Measurements from ENCODE around the gene OSBP2. TPM values are rescaled to one million over a fixed set of nuclear protein-coding genes. Genes with fewer than 3 reads are reported as not detected.

The OSBP2 gene
- total RNA-seq, 4 donors from 2014 or later, result 3.7 to 8.7 (median 4.7) TPM

DNA sequence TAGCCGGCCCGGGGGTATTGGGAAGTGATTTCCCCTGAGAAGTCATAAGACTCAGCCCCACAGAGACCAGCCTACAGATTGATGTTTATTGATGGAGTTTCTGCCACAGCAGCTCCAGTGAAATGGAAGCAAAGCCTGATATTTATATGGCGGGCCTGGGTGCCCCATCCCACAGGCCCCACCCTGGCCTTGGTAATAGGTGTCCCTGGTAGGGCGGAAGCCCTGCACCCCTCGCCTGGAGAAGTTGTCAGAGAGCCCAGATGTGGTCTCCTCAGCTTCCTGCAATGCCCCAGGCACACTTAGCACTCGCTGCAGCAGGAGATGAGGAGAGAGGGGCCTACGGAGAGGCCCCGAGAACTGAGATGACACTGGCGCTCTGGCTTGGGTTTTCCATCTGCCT lies 166.5 kb downstream of the OSBP2 start:
- no peaks in the 10 kb centered on the region for H3K4me1 ChIP-seq
- no peak overlapping the region for H3K27ac ChIP-seq
- no peaks in the 10 kb centered on the region for H3K9me3 ChIP-seq
- no peaks in the 10 kb centered on the region for H3K36me3 ChIP-seq
- DNase-seq, result peak in 2 of 3 donors; percentile 22 to 26
- TF ChIP-seq POLR2A (IDR thresholded peaks at IDR 0.05), result no peak
- TF ChIP-seq, protein P1, sequence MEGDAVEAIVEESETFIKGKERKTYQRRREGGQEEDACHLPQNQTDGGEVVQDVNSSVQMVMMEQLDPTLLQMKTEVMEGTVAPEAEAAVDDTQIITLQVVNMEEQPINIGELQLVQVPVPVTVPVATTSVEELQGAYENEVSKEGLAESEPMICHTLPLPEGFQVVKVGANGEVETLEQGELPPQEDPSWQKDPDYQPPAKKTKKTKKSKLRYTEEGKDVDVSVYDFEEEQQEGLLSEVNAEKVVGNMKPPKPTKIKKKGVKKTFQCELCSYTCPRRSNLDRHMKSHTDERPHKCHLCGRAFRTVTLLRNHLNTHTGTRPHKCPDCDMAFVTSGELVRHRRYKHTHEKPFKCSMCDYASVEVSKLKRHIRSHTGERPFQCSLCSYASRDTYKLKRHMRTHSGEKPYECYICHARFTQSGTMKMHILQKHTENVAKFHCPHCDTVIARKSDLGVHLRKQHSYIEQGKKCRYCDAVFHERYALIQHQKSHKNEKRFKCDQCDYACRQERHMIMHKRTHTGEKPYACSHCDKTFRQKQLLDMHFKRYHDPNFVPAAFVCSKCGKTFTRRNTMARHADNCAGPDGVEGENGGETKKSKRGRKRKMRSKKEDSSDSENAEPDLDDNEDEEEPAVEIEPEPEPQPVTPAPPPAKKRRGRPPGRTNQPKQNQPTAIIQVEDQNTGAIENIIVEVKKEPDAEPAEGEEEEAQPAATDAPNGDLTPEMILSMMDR (IDR thresholded peaks at IDR 0.05), result no peak
- H3K27me3 ChIP-seq, result no peaks in the 10 kb centered on the region
- no peak overlapping the region for H3K4me3 ChIP-seq

DNA sequence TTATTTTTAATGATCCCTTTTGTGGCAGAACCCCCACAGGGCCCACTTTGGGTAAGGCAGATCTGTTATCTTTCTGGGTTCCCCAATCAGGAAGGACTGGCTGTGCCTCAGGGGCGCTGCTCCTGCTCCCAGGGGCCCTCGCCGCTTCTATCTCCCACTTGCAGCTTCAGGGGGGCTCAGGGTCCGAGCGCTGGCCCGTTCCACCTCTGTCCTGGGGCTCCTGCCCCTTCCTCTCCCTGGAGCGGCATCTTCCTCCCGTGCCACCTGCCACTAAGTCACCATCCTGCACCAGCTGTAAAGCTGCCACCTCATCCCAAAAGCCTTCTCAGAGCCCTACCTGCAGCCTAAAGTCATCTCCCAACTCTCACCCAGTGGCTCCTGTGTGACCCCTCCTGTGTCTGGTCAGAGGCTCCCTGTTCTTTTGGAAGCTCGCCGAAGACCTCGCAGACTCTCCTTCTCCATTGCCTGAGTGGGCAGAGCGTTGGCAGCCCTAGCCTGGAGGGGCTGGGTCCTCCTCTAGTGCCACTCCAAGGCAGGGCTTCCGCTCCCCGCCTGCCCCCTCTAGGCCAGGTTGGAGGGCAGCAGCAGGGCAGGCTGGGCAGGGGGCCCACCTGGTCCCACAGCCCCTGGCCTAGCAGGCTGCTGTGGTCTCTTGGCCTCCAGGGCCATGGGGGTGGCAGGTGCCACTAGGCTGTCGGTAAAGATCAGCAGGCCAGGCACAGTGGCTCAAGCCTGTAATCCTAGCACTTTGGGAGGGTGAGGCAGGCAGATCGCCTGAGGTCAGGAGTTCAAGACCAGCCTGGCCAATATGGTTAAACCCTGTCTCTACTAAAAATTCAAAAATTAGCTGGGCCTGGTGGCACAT lies 167.2 kb downstream of the OSBP2 start:
- Histone ChIP-seq H3K27me3 (no peaks in the 10 kb centered on the region), H3K4me1 (no peaks in the 10 kb centered on the region), H3K4me3 (no peak overlapping the region), H3K27ac (no peak overlapping the region), H3K36me3 (no peaks in the 10 kb centered on the region), H3K9me3 (no peaks in the 10 kb centered on the region)
- TF ChIP-seq, protein P1 (IDR thresholded peaks at IDR 0.05), result no peak
- no peak for TF ChIP-seq POLR2A (IDR thresholded peaks at IDR 0.05)
- peak in 1 of 3 donors; percentile 15 for DNase-seq

DNA sequence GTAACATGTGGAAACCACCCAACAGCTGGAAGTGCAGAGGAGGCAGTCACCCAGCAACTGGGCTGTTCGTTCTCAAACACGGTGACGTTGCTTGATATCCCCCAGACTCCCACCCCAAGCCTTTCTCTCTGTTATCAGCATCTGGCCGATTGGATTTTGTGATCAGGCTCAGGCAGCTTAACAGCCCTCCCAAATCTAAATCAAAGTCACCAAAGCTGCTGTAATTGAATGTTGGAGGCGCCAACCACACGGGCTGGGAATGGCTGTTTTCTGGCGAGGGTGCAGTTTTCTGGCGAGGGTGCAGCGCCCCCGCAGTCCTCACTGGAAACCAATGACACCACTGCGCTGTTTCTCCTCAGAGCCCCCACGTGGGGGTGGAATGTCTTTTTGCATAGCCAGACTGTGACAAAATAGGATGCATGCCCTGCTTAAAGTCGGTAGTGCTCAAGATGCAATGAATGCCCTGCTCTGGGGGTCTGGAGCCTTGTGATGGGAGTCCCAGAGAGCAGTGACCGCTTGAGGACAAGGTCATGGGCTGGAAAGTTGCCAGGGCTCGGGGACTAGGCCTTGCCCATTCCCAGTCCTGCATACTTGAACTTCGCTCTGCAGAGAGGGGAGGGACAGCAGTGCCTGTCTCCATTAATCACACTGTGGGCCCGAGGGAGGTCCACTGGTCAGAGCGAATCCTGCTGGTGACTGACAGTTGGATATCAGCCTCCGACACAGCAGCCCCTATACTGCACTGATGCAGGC lies 168.6 kb downstream of the OSBP2 start:
- no peaks in the 10 kb centered on the region for H3K4me1 ChIP-seq
- peak in 2 of 3 donors; percentile 38 to 43 for DNase-seq
- no peaks in the 10 kb centered on the region for H3K9me3 ChIP-seq
- H3K4me3 ChIP-seq, result no peak overlapping the region
- H3K27me3 ChIP-seq, result no peaks in the 10 kb centered on the region
- H3K27ac ChIP-seq, result no peak overlapping the region
- TF ChIP-seq, protein P1 (IDR thresholded peaks at IDR 0.05), result no peak
- no peak for TF ChIP-seq POLR2A (IDR thresholded peaks at IDR 0.05)
- no peaks in the 10 kb centered on the region for H3K36me3 ChIP-seq

DNA sequence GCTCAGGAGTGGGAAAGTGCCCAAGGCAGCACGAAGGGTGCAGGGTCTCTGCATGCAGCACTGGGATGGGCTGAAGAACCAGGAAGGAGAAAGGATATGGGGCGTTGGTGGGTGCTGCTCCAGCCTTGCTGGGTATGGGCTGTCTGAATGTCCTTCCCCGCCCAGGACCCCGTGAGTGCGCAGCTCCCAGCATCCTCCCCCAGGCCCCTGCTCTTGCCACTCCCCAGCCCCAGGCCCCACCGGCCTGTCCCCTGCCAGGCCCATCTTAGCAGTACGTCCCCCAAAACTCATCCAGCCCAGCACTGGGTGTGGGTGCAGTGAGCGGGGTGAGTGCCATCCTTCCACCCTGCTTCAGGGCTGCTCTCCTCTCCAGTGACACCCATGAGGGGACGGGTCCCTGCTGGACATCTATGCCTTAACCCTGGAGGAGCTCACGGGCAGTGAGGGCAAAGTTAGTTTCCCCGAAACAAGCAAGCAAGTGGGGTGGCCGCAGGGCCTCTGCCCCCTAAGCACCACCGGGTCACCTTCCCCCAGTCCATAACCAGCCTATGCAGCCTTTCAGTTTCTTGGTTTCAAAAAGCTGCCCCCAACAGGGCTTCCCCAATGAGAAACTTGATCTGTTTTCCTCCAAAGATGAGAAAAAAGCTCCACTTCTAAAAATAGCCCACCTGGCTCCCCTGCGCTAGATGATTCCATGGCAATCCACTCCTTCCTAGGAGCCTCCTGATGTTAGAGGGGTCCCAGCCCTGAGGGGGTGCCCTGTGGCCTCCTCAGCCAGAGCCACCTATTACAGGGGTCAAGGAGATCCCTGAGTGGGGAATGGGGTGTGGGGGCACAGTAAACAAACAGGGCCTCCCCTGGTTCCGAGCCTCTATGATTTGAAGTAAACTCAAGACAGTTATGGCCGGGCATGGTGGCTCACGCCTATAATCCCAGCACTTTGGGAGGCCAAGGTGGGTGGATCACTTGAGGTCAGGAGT lies 170.1 kb downstream of the OSBP2 start:
- Histone ChIP-seq H3K27me3 (no peaks in the 10 kb centered on the region), H3K36me3 (no peaks in the 10 kb centered on the region), H3K4me1 (no peaks in the 10 kb centered on the region), H3K9me3 (no peaks in the 10 kb centered on the region), H3K4me3 (no peak overlapping the region), H3K27ac (no peak overlapping the region)
- DNase-seq, result peak in 1 of 3 donors; percentile 34
- TF ChIP-seq POLR2A (IDR thresholded peaks at IDR 0.05), result no peak
- TF ChIP-seq, protein P1 (IDR thresholded peaks at IDR 0.05), result no peak

DNA sequence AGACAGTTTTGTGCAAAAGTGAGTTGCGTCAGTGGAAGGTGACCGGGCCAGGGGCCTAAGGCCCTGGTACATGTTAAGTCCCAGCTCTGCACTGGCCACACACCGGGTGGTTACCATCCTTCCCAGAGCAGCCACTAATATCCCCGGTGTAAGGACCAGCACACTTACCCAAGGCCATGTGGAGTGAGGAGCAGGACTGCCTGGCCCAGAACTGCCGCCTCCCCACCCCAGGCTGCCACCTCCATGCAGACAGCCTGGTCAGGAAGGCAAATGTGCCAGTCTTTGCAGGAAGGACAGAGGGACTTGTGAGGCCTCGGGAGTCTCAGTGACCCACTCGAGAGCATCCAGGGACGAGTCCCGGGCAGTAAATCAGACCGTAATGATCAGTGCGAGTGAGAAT lies 171.0 kb downstream of the OSBP2 start:
- no peaks in the 10 kb centered on the region for H3K9me3 ChIP-seq
- peak in 2 of 3 donors; percentile 24 to 37 for DNase-seq
- TF ChIP-seq POLR2A (IDR thresholded peaks at IDR 0.05), result no peak
- TF ChIP-seq, protein P1 (IDR thresholded peaks at IDR 0.05), result no peak
- no peak overlapping the region for H3K27ac ChIP-seq
- no peaks in the 10 kb centered on the region for H3K27me3 ChIP-seq
- H3K4me3 ChIP-seq, result no peak overlapping the region
- no peaks in the 10 kb centered on the region for H3K36me3 ChIP-seq
- H3K4me1 ChIP-seq, result no peaks in the 10 kb centered on the region
